GM18519 (cell line): ENCODE measurements around the gene RASGRF2.

Experiments
- ATAC-seq: cut with Tn5 transposase; IDR thresholded peaks from one replicate; pipeline ENCODE4 v1.9.1; 2021; ENCODE audit warnings: mild to moderate bottlenecking, moderate library complexity; ENCODE audit not compliant: unreplicated experiment, low FRiP score

Gene RASGRF2

DNA sequence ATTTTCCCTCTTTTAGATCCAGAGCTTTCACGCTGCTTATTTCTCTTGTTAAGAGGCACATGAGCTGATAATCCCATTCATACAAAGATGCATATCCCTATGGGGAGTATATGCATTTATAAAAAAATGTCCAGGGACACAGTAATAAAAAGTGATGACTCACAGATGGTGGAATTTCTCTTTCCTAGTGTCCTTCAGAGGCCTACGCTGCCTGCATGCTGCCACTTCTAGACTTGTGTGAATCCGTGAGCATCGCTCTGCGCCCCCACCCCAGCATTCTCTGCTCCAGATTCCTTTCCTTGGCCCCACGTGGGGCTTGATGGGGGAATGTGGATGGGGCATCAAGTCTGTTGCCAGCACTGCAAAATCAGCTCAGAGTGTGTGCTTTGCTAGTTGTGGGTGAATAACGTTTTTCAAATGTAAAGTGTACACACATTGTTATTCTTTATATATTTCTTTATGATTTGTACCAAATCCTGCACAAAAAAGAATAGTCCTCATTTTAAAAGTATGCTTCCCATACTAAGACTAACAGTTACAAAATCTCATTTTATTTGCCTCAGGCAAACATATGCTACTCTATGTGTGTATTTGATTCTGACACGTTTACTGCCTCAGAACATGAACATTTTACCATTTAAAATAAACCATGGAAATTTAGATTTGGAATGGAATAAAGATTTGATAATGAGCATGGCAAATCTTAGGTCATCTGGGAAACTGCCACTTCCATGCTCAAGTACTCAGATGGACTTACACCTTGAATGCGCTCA, 22.4 kb upstream of the RASGRF2 start:
- no peak for ATAC-seq

DNA sequence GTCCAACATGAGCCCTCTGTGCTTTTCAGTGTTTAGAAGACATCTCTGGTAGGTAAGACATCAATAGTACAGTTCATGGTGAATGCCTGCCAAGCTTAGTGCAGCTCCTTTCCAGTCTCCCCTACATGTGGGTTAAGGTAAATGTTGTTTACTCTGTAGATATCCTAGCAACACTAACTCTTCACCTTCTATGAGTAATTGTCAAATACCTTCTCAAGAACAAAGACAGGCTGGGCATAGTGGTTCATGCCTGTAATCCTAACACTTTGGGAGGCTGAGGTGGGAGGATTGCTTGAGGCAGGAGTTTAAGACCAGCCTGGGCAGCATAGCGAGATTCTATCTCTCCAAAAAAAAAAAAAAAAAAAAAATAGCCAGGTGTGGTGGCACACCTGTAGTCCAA, 18.7 kb upstream of the RASGRF2 start:
- no peak for ATAC-seq

DNA sequence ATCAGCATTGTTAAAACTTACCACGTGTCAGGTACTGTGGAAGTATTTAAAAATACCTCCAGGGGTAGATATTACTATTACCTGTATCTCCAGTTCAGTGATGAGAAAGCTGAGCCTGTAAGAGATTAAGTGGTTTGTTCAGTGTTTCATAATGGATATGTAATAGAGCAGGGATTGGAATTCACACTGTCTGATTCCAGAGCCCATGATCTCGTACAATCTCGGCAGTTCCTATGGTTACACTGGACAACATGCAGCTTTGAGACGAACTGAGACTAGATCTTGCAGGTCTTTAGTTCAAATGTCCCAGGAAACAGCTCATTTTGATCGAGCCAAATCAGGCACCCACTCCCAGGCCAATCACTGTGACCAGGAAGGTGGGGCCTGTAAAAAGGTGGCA, 8.8 kb upstream of the RASGRF2 start:
- no peak for ATAC-seq

DNA sequence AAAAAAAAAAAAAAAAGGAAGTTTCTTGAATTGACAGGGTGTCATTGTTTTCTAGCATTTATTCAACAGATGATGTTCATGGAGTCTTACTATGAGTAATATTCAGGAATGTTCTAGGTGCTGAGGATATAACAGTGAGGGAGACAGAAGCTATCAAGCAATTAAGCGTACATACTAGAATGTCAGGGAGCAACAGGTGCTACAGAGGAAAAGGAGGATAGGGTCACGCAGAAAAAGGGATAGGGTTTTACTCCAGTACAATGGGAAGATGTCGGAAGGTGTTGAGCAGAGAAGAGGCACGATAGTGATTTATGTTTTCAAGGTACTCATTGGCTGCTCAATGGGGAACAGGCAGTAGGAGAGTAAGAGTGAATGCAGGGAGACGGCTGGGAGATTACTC, 6.6 kb upstream of the RASGRF2 start:
- no peak for ATAC-seq

DNA sequence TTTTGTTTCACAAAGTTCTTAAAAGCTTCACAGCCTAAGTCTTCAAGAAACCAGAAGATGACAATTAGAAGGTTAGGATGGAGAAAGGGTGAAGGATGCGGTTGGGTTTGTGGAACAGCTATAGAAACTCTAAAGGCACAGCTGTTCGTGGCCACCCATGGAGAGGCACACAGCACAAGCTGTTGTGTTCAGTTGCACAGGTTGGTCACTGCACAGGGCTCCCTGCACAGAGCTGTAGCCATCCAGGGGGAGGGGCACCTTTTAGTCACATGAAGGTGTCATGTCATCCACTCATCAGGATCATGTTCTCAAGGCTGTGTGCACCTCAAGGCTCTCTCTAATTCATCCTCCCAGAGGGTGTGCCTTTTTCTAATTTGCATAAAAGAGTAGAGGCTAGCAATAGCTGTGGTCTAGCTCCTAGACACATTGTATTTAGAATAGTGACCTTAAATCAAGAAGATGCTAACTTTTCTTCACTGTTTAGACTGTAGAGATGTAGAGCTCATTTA, 5.0 kb upstream of the RASGRF2 start:
- no peak for ATAC-seq

DNA sequence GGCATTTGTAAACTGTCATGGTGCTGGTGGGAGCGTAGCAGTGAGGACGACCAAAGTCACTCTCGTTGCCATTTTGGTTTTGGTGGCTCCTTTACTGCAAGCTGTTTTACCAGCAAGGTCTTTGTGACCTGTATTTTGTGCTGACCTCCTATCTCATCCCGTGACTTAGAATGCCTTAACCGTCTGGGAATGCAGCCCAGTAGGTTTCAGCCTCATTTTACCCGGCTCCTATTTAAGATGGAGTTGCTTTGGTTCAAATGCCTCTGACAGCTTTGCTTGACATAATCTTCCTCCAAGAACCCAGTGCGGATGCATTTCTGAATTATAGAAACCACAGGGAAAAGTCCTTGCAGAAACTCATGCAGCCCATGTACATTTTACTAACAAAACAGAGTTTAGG, 3.9 kb upstream of the RASGRF2 start:
- no peak for ATAC-seq

DNA sequence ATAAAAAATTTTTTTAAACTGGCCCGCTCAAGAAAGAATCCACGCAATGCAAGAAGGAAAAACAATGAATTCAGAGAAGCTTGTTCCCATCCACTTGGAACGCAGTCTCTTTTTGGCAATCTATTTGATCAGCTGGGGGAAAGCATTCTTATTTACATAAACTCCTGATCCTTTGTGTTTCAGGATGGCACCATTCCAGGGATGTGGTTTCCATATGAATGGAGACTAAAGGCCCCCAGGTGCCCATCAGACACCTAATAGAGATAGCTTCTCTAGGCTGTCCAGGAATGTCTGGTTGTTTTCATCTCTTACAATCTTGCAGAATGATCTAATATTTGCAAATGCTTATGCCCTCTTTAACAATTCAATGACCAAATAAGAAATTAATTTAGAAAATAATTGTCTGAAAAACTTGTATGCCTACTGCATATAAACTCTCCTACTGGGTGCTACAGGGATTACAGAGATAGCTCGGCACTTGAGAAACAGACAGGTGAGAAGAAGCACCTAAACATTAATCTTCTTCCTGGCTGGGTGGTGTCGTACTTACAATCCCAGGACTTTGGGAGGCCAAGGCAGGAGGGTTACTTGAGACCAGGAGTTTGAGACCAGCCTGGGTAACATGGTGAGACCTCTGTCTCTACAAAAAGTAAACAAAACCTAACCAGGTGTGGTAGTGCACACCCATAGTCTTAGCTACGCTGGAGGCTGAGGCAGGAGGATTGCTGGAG, 3.0 kb upstream of the RASGRF2 start:
- no peak for ATAC-seq

DNA sequence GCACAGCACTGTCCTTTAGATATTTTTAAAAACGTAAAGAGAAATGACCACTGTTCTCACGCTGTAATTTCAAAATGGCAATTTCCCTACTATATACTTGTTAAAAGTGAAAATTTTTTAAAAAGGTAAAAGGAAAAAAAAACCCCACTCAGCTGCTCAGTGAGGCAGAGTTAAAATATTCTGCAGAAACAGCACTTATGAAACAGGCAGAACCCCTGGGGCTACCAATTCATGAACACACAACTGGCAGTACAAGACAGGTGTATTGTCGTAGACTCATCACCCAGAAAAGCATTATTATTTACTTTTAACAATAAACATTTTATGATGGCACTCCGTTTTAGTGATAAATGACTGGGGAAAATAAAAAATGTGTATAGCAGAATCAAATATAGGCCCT, 1.5 kb upstream of the RASGRF2 start:
- no peak for ATAC-seq

DNA sequence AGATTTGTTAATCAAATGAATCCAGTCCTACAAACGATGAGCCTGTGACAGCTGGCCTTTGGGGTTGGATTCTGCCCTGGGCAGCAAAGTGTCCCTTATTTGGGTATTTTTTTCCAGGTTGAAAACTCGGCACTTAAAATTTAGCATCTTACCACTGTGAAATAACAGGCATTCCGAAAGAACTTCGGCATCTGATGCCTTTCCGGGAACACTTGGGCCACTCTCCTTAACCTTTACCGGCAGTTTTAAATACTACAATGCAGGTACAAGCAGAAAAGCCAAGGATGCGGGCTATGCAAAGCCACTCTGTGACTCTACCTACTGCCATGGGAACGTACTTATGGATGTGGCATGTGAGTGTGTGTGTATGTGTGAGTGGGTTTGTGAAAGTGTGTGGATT, 1.0 kb upstream of the RASGRF2 start:
- ATAC-seq = no peak

DNA sequence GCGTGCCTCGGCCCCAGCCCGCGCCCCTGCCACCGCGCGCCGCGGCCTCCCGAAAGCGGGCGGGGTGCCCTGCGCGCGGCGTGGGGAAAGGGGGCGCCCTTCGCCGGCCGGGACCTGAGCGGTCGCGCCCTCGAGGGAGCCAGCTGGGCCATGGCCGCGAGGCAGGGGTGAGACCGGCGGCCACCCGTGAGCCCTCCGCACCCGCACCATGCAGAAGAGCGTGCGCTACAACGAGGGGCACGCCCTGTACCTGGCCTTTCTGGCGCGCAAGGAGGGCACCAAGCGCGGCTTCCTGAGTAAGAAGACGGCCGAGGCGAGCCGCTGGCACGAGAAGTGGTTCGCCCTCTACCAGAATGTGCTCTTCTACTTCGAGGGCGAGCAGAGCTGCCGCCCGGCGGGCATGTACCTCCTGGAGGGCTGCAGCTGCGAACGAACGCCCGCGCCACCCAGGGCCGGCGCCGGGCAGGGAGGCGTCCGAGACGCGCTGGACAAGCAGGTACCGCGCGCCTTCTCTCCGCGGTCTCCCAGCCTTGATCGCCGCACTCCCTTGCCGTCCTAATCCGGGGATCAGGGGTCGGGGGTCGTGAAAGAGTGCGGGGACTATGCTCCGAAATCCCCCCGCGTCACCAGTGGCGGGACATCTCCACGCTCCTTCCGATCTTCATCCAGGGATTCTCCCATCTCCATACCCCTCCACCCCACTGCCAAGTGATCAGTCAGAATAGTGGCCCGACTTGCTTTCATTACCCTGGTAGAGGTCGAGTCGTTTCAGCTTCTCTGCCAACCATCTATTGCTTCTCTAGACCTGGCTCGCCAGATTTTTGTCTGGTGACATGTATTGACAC, 590 bp downstream of the RASGRF2 start:
- no peak for ATAC-seq

DNA sequence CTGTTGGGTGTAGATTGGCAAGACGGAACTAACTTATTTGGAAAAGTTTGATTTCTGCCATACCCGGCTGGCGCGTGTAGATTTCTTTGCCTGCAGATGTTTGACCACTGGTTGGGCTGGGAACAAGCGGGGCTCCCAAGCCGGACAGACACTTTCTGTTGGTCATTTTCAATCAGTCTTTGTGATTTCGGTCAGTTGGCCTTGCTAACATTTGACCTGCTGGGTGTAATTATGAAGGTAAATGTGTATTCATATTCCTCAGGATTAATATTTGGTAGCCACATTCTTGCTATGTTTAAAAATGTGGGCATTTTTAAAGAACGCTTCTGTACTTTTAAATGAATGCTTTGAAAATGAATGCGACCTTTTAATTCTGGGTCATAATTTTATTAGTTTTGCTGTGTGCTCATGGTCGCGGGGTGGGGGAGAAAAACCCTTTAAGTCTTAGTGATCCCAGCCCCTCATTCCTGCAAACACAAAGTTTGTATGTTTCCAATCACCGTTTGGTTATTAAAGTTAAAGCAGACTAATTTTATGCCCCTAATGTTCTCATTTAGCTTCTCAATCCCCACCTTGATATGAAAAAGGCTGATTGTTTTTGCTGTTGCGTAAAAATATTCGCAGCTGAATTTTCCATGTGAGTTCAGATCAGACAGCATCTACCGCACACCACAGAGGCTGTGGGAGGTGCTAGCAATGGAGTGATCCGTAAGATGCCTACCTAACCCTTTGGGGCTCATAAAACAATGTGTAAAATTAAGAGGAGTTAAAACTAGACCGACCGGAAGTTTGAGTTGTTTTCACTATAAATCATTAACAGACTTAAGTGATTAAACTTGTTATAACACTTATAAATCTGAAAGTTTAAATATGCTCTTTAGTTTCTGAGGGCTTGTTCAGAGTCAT, 1.5 kb downstream of the RASGRF2 start:
- no peak for ATAC-seq

DNA sequence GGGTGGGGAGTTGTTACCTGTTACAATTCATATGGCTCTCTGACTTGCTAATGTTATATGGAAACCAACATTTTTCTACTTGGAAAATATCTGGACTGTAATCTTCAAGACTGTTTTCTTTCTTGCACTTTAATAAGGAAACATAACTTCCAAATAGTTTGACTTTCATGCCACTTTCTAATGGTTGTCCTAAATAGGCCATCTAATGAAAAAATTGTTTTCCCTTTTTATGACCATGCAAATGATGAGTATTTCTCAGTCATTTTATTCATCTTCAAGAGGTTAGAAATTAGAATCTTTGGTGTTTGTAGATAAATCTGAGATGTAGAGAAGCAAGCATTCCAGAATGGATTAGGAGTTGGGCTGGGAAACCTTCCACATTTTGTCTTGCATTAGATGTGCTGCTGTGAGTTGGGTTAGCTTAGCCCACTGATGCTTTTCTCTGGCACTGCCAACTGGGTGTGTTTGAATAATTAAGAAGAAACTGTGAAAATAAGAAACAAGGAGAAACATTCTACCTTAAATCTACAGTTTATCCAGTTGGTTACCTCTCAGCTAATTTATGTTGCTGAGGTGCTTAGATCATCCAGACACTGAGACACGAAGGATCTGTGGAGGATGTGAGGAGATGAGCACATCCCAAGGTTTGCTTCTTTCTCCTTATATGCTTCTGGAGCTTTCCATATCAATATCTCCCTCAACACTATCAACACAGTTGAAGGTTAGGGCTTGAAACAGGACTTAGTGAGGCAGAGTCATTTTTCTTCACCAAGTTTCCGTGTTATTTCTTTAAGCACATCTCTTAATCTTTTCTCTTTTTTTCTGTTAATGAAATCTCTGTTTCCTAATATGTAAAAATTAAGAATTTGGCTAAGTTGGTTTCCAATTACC, 2.7 kb downstream of the RASGRF2 start:
- ATAC-seq = no peak

DNA sequence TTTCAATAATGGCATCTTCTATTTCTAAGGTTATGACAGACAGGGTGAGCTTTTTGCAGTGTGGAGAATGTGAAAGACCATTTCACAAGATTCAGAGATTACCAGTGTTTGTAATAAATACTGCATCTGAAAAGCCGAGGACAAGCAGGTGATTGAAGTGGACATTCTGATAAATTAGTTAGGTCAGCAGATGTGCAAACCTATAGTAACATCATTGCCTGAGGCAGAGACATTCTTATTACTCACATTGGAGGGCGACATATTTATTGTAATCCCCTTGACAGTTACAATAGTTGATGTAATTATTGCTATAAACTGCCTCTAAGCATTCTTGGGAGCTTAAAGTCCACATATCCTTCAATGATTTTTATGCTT, 3.3 kb downstream of the RASGRF2 start:
- no peak for ATAC-seq

DNA sequence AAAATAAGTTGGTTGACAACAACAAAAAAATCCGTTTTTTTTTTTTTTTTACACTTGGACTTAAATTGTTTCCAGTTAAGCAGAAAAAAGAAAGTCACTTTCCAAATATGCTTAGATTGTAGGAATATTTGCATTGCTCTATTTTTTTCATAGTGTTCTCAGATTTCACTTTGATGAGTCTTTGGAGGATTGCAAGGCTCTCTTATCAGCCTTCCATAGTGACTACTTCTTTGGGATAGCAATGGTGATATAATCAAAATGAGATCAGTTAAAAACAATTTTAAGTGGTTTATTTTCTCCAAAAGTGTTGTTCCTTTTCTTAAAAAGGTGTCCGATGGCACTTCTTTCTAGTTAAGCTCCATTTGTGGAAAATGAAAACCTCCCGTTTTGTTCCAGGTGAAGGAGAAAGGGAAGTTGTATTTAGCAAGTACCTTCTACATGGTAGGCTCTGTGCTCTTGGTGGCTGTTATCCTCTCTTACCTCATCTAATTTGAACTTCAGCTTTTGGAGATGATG, 3.9 kb downstream of the RASGRF2 start:
- no peak for ATAC-seq

DNA sequence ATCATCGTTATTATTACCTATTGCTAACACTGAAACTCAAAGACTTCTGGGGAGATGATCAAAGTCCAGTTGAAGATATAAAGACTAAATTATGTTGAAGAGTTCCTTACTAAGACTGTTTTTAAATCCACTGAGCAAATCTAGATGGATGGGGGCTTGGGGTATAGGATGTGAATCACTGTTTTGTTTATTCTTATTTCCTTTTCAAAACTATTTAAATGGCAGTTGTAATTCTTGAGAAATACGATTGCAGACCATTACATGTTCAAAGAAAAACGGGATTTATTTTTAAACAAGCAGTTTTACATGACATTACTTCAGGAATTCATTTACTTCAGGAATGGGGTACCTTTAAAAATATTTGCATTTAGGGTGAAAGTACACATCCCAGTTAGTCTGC, 4.3 kb downstream of the RASGRF2 start:
- no peak for ATAC-seq

DNA sequence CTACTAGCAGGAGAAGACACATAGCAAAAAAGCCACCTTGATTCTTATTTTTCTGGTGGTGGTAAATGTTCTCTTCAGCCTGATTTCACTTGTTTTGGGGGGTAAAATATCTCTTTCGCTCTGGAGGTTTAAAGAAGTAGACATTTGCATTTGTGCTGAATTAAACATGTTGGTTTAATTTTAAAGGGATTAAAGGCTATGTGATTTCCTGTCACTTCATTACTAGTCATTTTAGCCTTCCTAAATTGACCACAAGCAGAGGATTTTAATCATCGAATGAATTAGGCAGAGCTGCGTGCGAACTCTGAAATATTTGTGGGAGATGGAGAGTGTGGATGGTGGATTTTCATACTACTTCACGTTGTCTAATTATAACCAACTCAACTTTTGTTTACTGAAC, 4.8 kb downstream of the RASGRF2 start:
- no peak for ATAC-seq

DNA sequence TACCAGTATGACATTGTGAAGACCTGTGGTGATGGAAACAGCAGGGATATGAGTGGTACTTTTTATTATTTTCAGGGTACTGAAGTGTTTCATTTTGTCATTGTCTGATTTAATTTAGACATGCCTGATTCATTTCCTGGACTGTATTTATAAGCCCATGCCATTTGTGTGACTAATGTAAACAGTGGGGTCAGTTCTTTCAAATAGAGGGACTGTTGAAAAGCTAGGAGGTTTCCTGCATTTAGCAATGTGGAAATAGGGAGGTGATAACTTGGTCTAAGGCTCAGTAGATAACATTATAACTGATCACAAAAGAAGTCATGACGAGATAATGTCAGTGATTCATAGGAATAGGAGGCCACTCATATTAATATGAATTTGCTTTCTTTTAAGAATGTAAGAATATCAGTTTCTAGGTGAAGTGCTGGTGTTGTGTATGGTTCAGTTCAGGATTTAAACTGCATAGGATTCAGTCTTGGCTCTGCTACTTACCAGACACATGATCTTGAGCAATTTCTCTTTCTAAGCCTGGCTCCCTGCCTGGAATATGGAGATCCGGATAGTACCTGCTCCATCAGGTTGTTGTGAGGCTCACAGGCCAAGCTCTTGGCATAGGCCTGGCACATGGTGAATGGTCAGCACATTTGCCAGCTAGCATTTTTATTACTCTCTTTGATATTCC, 7.5 kb downstream of the RASGRF2 start:
- no peak for ATAC-seq

DNA sequence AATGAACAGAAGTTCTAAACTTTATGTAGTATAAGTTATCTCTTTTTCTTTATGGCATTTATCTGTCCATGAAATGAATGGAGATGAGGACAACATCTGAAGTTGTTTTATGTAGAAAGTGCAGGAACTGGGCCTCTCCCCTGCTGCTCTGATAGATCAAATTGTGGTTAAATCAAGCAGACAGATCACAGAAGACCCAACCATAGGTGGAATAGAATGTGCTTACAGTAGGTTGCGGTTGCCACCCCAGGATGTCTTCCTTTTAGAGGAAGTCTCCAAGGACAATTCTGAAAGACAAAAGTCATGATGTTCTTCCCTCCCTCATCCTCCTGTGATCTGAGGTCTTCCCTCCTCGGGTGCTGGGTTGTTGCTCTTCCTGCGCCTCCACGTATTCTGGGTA, 12.9 kb downstream of the RASGRF2 start:
- no peak for ATAC-seq
